BE2C (cell line): Measurements from ENCODE around the gene ZNF814.
A peak's percentile ranks its signal among the peaks of the same experiment; 100 is the strongest.
"Not testable (repeated sequence)": the region's sequence is repeated elsewhere in the genome, so short reads cannot be mapped to it uniquely, and the experiment has no call there.

ENCODE experiments used
- DNase-seq: peaks from one replicate; pipeline ENCODE4 v3.0.0-alpha.2; 2020
- H3K27me3 ChIP-seq: fragments of 250-450 bp; sonication (Bioruptor Pico); 2 replicates; pipeline ENCODE4 v1.5.1; 2020; ENCODE audit warnings: mild to moderate bottlenecking
- H3K36me3 ChIP-seq: fragments of 250-450 bp; sonication (Bioruptor Pico); 2 replicates; pipeline ENCODE4 v1.5.1; 2020; ENCODE audit warnings: mild to moderate bottlenecking
- H3K4me1 ChIP-seq: fragments of 250-450 bp; sonication (Bioruptor Pico); 2 replicates; pipeline ENCODE4 v1.5.1; 2020
- H3K4me3 ChIP-seq: 2 replicates; pipeline ENCODE4 v1.5.1; 2011; ENCODE audit warnings: low read depth, low read length
- H3K9me3 ChIP-seq: fragments of 250-450 bp; sonication (Bioruptor Pico); 2 replicates; pipeline ENCODE4 v1.5.1; 2020
- TF ChIP-seq, protein P1 (sequence below): IDR thresholded peaks from 2 replicates; pipeline ENCODE4 v1.5.1; 2012; ENCODE audit warnings: mild to moderate bottlenecking, low read depth, low read length

ZNF814 gene

GRCh38 chr19:57814505-57815246, 74.2 kb downstream of the ZNF814 start, which contains the start of gene ZNF552:
TSS of gene ZNF552 (minus strand) at chr19:57814913. CDS start at chr19:57814743, 170 bp downstream.
- no peaks in the 10 kb centered on the region for H3K9me3 ChIP-seq
- no peaks in the 10 kb centered on the region for H3K27me3 ChIP-seq
- H3K4me3 ChIP-seq = peak within 1 kb of the TSS; percentile 96
- TF ChIP-seq, protein P1, sequence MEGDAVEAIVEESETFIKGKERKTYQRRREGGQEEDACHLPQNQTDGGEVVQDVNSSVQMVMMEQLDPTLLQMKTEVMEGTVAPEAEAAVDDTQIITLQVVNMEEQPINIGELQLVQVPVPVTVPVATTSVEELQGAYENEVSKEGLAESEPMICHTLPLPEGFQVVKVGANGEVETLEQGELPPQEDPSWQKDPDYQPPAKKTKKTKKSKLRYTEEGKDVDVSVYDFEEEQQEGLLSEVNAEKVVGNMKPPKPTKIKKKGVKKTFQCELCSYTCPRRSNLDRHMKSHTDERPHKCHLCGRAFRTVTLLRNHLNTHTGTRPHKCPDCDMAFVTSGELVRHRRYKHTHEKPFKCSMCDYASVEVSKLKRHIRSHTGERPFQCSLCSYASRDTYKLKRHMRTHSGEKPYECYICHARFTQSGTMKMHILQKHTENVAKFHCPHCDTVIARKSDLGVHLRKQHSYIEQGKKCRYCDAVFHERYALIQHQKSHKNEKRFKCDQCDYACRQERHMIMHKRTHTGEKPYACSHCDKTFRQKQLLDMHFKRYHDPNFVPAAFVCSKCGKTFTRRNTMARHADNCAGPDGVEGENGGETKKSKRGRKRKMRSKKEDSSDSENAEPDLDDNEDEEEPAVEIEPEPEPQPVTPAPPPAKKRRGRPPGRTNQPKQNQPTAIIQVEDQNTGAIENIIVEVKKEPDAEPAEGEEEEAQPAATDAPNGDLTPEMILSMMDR = no peak
- peaks cover 2% of the 10 kb centered on the region for H3K36me3 ChIP-seq
- peak; percentile 86 for DNase-seq
- H3K4me1 ChIP-seq = no peaks in the 10 kb centered on the region

DNA sequence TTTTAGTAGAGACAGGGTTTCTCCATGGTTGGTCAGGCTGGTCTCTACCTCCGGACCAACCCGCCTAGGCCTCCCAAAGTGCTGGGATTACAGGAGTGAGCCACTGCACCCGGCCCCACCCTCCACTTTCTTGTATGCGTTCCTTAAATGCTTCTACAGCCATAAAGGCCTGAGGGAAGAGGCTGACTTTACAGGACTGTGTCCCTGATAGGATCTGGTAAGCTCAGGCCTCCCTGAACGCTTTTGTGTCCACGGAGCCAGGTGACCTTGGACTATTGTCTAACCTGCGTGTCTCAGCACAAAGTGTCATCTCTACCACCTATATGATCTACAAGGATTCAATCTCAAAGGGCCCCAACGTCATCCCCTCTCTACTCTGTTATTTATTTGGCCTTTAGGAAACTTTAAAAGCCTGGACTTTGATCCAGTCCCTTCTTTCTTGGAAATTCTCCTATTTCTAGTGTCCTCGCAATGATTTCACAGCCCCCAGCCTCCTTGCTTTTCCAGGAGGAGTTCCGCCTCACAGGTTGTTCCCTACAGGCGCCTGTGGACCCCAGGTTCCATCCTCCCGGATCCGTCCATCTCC, 74.8 kb downstream of the ZNF814 start:
- DNase-seq = no peak
- TF ChIP-seq, protein P1 = no peak
- peak overlapping the region; percentile 96 for H3K4me3 ChIP-seq
- peaks cover 4% of the 10 kb centered on the region for H3K36me3 ChIP-seq
- H3K9me3 ChIP-seq = no peaks in the 10 kb centered on the region
- no peaks in the 10 kb centered on the region for H3K4me1 ChIP-seq
- H3K27me3 ChIP-seq = no peaks in the 10 kb centered on the region

DNA sequence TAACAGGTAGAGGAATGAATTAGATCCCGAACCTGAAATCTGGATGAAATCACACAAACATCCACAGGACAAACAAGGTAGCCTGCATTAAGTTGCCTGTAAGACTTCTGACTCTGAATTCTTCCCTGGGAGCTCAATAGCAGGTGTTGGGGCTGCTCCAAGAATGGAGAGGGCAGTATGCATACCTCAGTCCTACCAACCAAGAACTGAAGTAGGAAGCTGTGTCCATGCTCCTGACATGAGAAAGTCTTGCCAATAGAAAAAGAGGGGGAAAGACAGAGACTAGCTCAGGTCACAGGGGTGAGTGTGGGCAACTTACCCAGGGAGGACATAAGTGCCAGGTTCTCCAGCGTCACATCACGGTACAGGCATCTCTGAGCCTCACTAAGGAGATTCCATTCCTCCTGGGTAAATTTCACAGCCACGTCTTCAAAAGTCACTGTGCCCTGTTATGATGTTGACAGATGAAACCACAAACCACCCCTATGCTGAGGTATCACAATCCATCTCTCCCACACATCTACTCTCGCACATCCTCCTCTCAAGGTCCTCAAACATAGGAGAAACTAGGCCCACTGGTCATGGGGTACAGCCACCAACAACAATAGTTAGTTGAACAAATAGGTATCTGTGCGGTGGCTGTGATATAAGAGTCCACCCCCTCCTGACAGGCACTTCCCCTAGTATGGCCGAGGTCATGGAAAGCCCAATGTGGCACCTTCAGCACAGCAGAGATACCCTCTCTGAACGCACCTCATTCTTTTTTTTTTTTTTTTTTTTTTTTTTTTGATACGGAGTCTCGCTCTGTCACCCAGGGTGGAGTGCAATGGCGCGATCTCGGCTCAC, 75.6 kb downstream of the ZNF814 start:
- not testable (repeated sequence) for H3K4me1 ChIP-seq, H3K4me3 ChIP-seq, H3K27me3 ChIP-seq, DNase-seq, H3K9me3 ChIP-seq, H3K36me3 ChIP-seq

DNA sequence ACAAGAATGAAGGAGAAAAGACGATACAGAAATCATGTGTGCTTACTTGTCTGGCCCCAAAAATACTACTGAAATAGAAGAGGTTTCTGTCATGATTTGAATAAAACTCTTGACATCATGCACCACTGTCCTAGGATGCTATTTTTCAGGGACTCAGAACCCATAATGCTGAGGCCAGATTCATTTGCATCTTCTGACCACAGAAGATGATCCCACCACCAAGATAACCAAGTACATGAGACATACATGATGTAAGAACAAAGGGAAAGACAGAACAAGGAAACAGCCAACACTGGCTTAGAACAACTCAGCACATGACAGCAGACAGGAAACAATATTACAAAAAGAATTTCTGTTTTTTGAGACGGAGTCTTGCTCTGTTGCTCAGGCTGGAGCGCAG, 76.6 kb downstream of the ZNF814 start:
- no peaks in the 10 kb centered on the region for H3K9me3 ChIP-seq
- TF ChIP-seq, protein P1 = no peak
- no peak overlapping the region for H3K4me3 ChIP-seq
- no peaks in the 10 kb centered on the region for H3K4me1 ChIP-seq
- H3K36me3 ChIP-seq = peaks cover 16% of the 10 kb centered on the region
- no peak for DNase-seq
- no peaks in the 10 kb centered on the region for H3K27me3 ChIP-seq

- not testable (repeated sequence) for DNase-seq, H3K27me3 ChIP-seq, H3K4me3 ChIP-seq, H3K9me3 ChIP-seq, H3K4me1 ChIP-seq
- H3K36me3 ChIP-seq = peaks cover 21% of the 10 kb centered on the region
Measured at GRCh38 chr19:57810410-57811295, 78.2 kb downstream of the ZNF814 start.

- H3K9me3 ChIP-seq = no peaks in the 10 kb centered on the region
- TF ChIP-seq, protein P1 = no peak
- DNase-seq = no peak
- no peaks in the 10 kb centered on the region for H3K4me1 ChIP-seq
- no peaks in the 10 kb centered on the region for H3K27me3 ChIP-seq
- peaks cover 21% of the 10 kb centered on the region for H3K36me3 ChIP-seq
- no peak overlapping the region for H3K4me3 ChIP-seq
Measured at GRCh38 chr19:57807541-57807940, 81.3 kb downstream of the ZNF814 start.
